LNCAP (cell line): ENCODE measurements around the gene ALG9.

Experiments used
- CTCF ChIP-seq: fragments of 450-650 bp; IDR thresholded peaks from 2 replicates; pipeline ENCODE4 v1.5.1; 2017; ENCODE audit warnings: mild to moderate bottlenecking

ALG9 gene

GRCh38 chr11:111792314-111792713, 79.1 kb downstream of the ALG9 start:
- TF ChIP-seq CTCF: no peak

GRCh38 chr11:111788464-111788863, 82.9 kb downstream of the ALG9 start:
- no peak for TF ChIP-seq CTCF

GRCh38 chr11:111788051-111788450, 83.3 kb downstream of the ALG9 start:
- no peak for TF ChIP-seq CTCF

GRCh38 chr11:111785886-111786412, 85.4 kb downstream of the ALG9 start:
- TF ChIP-seq CTCF: no peak

GRCh38 chr11:111785076-111785475, 86.3 kb downstream of the ALG9 start:
- no peak for TF ChIP-seq CTCF

GRCh38 chr11:111782109-111782741, 89.2 kb downstream of the ALG9 start:
- no peak for TF ChIP-seq CTCF

GRCh38 chr11:111779118-111779517, 92.3 kb downstream of the ALG9 start:
- no peak for TF ChIP-seq CTCF
